HG03280 (cell line): ENCODE results near the gene PTTG1.

Experiments
- ATAC-seq: cut with Tn5 transposase; IDR thresholded peaks from one replicate; pipeline ENCODE4 v1.9.1; 2021; ENCODE audit warnings: mild to moderate bottlenecking, moderate library complexity; ENCODE audit not compliant: unreplicated experiment

PTTG1 gene

GRCh38 chr5:160452795-160453194 lies 31.1 kb downstream of the PTTG1 start:
- ATAC-seq: no peak

GRCh38 chr5:160453751-160454150 lies 32.1 kb downstream of the PTTG1 start:
- ATAC-seq: no peak

GRCh38 chr5:160455600-160455999 lies 33.9 kb downstream of the PTTG1 start:
- ATAC-seq: no peak

GRCh38 chr5:160456480-160457177 lies 35.0 kb downstream of the PTTG1 start:
- no peak for ATAC-seq

- ATAC-seq: no peak
Observed at GRCh38 chr5:160457252-160457651, 35.6 kb downstream of the PTTG1 start.

- peak; percentile 69 for ATAC-seq
Observed at GRCh38 chr5:160458806-160459800, 37.4 kb downstream of the PTTG1 start.

- no peak for ATAC-seq
Observed at GRCh38 chr5:160460377-160461049, 38.9 kb downstream of the PTTG1 start.

- ATAC-seq: no peak
Observed at GRCh38 chr5:160461378-160461777, 39.7 kb downstream of the PTTG1 start.

- ATAC-seq: no peak
Observed at GRCh38 chr5:160462167-160462566, 40.5 kb downstream of the PTTG1 start.

GRCh38 chr5:160463227-160463626 lies 41.6 kb downstream of the PTTG1 start:
- ATAC-seq: no peak

- ATAC-seq: no peak
Observed at GRCh38 chr5:160463740-160464465, 42.2 kb downstream of the PTTG1 start.

GRCh38 chr5:160464466-160464797 lies 42.8 kb downstream of the PTTG1 start:
- no peak for ATAC-seq

GRCh38 chr5:160466116-160466515 lies 44.5 kb downstream of the PTTG1 start:
- ATAC-seq: no peak

GRCh38 chr5:160466889-160467554 lies 45.4 kb downstream of the PTTG1 start:
- no peak for ATAC-seq

- ATAC-seq: peak; percentile 89
Observed at GRCh38 chr5:160467555-160468362, 46.1 kb downstream of the PTTG1 start.

GRCh38 chr5:160468363-160468975 lies 46.8 kb downstream of the PTTG1 start:
- ATAC-seq: no peak

GRCh38 chr5:160469156-160470144 lies 47.8 kb downstream of the PTTG1 start:
- ATAC-seq: no peak
